Neural cell (in vitro differentiated cells): Measurements from ENCODE around the gene SOCS7.

Experiments
- EP300 ChIP-seq: fragments of 450-650 bp; conservative IDR thresholded peaks from 2 replicates; pipeline ENCODE4 v1.6.1; 2014; ENCODE audit warnings: antibody characterized with exemption, mild to moderate bottlenecking, moderate library complexity; ENCODE audit not compliant: poor library complexity, severe bottlenecking
- EZH2 ChIP-seq: fragments of 200-600, 300-800 bp; shearing (Covaris generic), sonication (generic); IDR thresholded peaks from 2 replicates; pipeline ENCODE4 v1.6.1; 2014; ENCODE audit warnings: antibody characterized with exemption, low read length, borderline replicate concordance, mild to moderate bottlenecking; ENCODE audit not compliant: insufficient read depth, poor library complexity, severe bottlenecking
- TF ChIP-seq, protein P1 (sequence below): fragments of 450-650 bp; IDR thresholded peaks from 2 replicates; pipeline ENCODE4 v1.5.1; 2014; ENCODE audit warnings: antibody characterized with exemption, mild to moderate bottlenecking, moderate library complexity; ENCODE audit not compliant: poor library complexity, severe bottlenecking

DNA sequence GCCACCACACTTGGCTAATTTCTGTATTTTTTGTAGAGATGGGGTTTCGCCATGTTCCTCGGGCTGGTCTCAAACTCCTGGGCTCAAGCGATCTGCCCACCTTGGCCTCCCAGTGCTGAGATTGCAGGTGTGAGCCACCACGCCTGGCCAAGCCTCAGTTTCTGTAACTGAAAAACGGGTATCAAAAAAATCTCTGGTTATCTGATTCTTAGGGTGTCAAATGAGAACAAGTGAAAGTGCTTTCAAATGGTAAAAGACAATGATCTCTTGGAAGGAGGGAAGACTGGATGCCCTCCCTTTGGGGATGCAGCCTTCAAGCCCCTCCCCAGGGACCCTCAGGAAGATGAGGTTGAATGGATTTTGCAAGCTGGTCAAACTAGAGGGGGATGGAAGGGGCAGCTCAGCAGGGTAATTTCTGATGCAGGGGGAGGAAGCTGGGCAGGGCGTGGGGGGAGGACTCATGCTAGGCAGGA lies 98.9 kb downstream of the SOCS7 start:
- TF ChIP-seq, protein P1, sequence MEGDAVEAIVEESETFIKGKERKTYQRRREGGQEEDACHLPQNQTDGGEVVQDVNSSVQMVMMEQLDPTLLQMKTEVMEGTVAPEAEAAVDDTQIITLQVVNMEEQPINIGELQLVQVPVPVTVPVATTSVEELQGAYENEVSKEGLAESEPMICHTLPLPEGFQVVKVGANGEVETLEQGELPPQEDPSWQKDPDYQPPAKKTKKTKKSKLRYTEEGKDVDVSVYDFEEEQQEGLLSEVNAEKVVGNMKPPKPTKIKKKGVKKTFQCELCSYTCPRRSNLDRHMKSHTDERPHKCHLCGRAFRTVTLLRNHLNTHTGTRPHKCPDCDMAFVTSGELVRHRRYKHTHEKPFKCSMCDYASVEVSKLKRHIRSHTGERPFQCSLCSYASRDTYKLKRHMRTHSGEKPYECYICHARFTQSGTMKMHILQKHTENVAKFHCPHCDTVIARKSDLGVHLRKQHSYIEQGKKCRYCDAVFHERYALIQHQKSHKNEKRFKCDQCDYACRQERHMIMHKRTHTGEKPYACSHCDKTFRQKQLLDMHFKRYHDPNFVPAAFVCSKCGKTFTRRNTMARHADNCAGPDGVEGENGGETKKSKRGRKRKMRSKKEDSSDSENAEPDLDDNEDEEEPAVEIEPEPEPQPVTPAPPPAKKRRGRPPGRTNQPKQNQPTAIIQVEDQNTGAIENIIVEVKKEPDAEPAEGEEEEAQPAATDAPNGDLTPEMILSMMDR: no peak
- TF ChIP-seq EZH2 (no peak), EP300 (no peak)
